Left cardiac atrium (tissue), 4 donors: ENCODE data around the gene CCT5. TPM values are rescaled to one million over a fixed set of nuclear protein-coding genes. Genes with fewer than 3 reads are reported as not detected.

ENCODE experiments used
- ATAC-seq, 2 donors: fragments of 200-7000 bp; cut with Tn5 transposase; one replicate each; pipeline ENCODE4 v1.9.1; 2020; ENCODE audit warnings: mild to moderate bottlenecking in 2 of 2, moderate library complexity in 2 of 2
- DNase-seq: peaks from one replicate; pipeline ENCODE4 v3.0.0-alpha.2; 2020
- intact Hi-C, 2 donors: fragments of 100-400 bp; cut with DNase I; formaldehyde crosslinking; loops; one replicate each; pipeline versions ENCODE4 v1.14.1 to v1.15.1; 2022 to 2023
- total RNA-seq, 2 donors: library from RNA; stranded (reverse); fragmentation: NEBNext Ultra II Directional; extraction: Animal tissue kit (Norgen Biotek cat#: 25700); gene quantifications; one replicate each; pipeline ENCODE4 v1.2.1, GENCODE V29; 2021
- donor health status: DM: no; HTN: yes; CAD: no.
- donor health status: DM: no; HTN: yes; CAD: no; lungs with severe emphysema.
- donor health status: DM: yes; HTN: yes; CAD: no.
- donor health status: Dilated cardiomyopathy.

Gene CCT5
- total RNA-seq, 2 donors from 2014 or later, result 106 to 117 TPM

GRCh38 chr5:10311595-10312425 lies 61.7 kb downstream of the CCT5 start:
- no peak for ATAC-seq
- no peak for DNase-seq
- intact Hi-C loops, result no loop called here

GRCh38 chr5:10315201-10315600 lies 65.1 kb downstream of the CCT5 start:
- ATAC-seq (peak in 1 of 2 donors; percentile 74), DNase-seq (no peak)
- intact Hi-C loops, result no loop called here

Other genes with a start within 250 kb of the CCT5 start
- gene ATPSCKMT, start 392 bp upstream of the CCT5 start, total RNA-seq, result 10 to 100 TPM; 10.6 to 19.3 TPM
- 10 to 100 TPM; 23.9 to 39.5 TPM for gene CMBL, start 57.6 kb downstream of the CCT5 start, total RNA-seq
- 100 to 1,000 TPM; 140 to 160 TPM for gene MARCHF6, start 103.4 kb downstream of the CCT5 start, total RNA-seq
- 1 to 10 TPM in 1 of 2 donors, under 1 TPM in 1; 0.31 to 1.0 TPM for gene ROPN1L, start 191.6 kb downstream of the CCT5 start, total RNA-seq